ENCODE data around the gene PRKG1. TPM values are rescaled to one million over a fixed set of nuclear protein-coding genes. Genes with fewer than 3 reads are reported as not detected.

Gene PRKG1
- total and polyA plus RNA-seq, 2 of the 4 experiments (the other 2 are of a cell fraction), result 3.5 to 18.3 TPM

GRCh38 chr10:51121861-51122260, 47.6 kb downstream of the PRKG1 start:
- H3K79me1 ChIP-seq (ENCODE audit: low read depth in 1 of 2, low read length in 2 of 2), result peaks cover 7 to 39% of the 10 kb centered on the region in 2 experiments
- peaks cover 4% of the 10 kb centered on the region; the same call in 1 of the 2 replicates for H4K20me1 ChIP-seq (ENCODE audit: insufficient read depth, low read length)
- TF ChIP-seq RFX5 (IDR thresholded peaks at IDR 0.05; ENCODE audit: low read depth, low read length), result no peak
- TF ChIP-seq USF2 (IDR thresholded peaks at IDR 0.05; ENCODE audit: low read depth, low read length), result no peak
- no peak for TF ChIP-seq RAD21 (IDR thresholded peaks at IDR 0.05; ENCODE audit: low read length)
- TF ChIP-seq CTCF (conservative IDR thresholded peaks at IDR 0.05; ENCODE audit: low read depth, low read length), result no peak
- no peak for TF ChIP-seq CEBPB (IDR thresholded peaks at IDR 0.05; ENCODE audit: low read depth, low read length)
- no peak for TF ChIP-seq RCOR1 (IDR thresholded peaks at IDR 0.05; ENCODE audit: insufficient replicate concordance, low read length)
- TF ChIP-seq POLR2A (IDR thresholded peaks at IDR 0.05; ENCODE audit: low read depth, low read length), result no peak
- TF ChIP-seq BHLHE40 (IDR thresholded peaks at IDR 0.05; ENCODE audit: low read depth, low read length), result no peak
- no peak for TF ChIP-seq FOS (IDR thresholded peaks at IDR 0.05; ENCODE audit: low read depth, low read length)
- no peak for TF ChIP-seq SMC3 (IDR thresholded peaks at IDR 0.05; ENCODE audit: low read depth, low read length)
- TF ChIP-seq ELK1 (IDR thresholded peaks at IDR 0.05; ENCODE audit: borderline replicate concordance, low read depth, low read length), result no peak
- no peak for TF ChIP-seq MAFK (IDR thresholded peaks at IDR 0.05; ENCODE audit: low read depth, low read length)
- TF ChIP-seq NFE2L2 (IDR thresholded peaks at IDR 0.05; ENCODE audit: low read depth, low read length), result no peak
- no peak overlapping the region for H3K27ac ChIP-seq (ENCODE audit: insufficient read depth, low read length)
- no peak overlapping the region for H2BK15ac ChIP-seq (ENCODE audit: low read depth, low read length)
- ChIA-PET CTCF (no interaction called here), POLR2A (ENCODE audit: unreplicated experiment) (no interaction called here)
- no peak overlapping the region for H2AFZ ChIP-seq (replicated peaks; ENCODE audit: low read length, poor library complexity)
- H2BK120ac ChIP-seq (ENCODE audit: low read depth, low read length), result no peak overlapping the region
- no peak overlapping the region for H3K23ac ChIP-seq (ENCODE audit: low read depth, low read length)
- no peak overlapping the region for H3K4me2 ChIP-seq (ENCODE audit: low read depth, low read length)
- H3K4me3 ChIP-seq (ENCODE audit: insufficient read depth, low read depth, low read length), result no peak overlapping the region
- no peak for ATAC-seq (ENCODE audit: low read depth)
- no peak overlapping the region for H2AK9ac ChIP-seq (replicated peaks; ENCODE audit: low read depth, low read length, poor library complexity)
- H3K9me3 ChIP-seq (ENCODE audit: control insufficient read depth, insufficient read depth, low read length), result no peaks in the 10 kb centered on the region
- intact Hi-C loops (cut with micrococcal nuclease), result no loop called here
- no peaks in the 10 kb centered on the region for H3K36me3 ChIP-seq (ENCODE audit: control insufficient read depth, insufficient read depth, low read length)
- H3K18ac ChIP-seq (ENCODE audit: low read depth, low read length), result no peak overlapping the region
- dilution Hi-C loops (cut with HindIII; ENCODE audit: low sequenced_read_pairs, unreplicated experiment), result no loop called here
- no peak overlapping the region for H3K56ac ChIP-seq (ENCODE audit: extremely low read depth, insufficient read depth, low read length)
- BruUV-seq (replicated peaks), result no TSS peak
- in situ Hi-C loops (cut with MboI; ENCODE audit: low sequenced_read_pairs), result no loop called here
- no peak overlapping the region for H3K14ac ChIP-seq (replicated peaks; ENCODE audit: low read depth, low read length)
- H2BK20ac ChIP-seq (ENCODE audit: low read depth, low read length), result no peak overlapping the region
- no peak overlapping the region for H4K5ac ChIP-seq (ENCODE audit: low read depth, low read length)
- H3K4me1 ChIP-seq (ENCODE audit: control insufficient read depth, insufficient read depth, low read length), result peaks cover 2% of the 10 kb centered on the region; the same call in 1 of the 2 replicates
- H3K4ac ChIP-seq (ENCODE audit: low read depth, low read length), result no peak overlapping the region
- no peak for DNase-seq
- H2BK5ac ChIP-seq (ENCODE audit: low read depth, low read length, poor library complexity, severe bottlenecking), result no peak overlapping the region
- no peak overlapping the region for H4K8ac ChIP-seq (ENCODE audit: low read depth in 2 of 2, low read length in 2 of 2)
- H3K9ac ChIP-seq (ENCODE audit: low read depth, low read length), result no peak overlapping the region
- peaks cover 4% of the 10 kb centered on the region; the same call in 1 of the 2 replicates for H3K9me1 ChIP-seq (ENCODE audit: insufficient read depth, low read length)
- no peak overlapping the region for H2AK5ac ChIP-seq (ENCODE audit: low read depth, low read length)
- WGBS, 2 experiments (ENCODE audit: extremely low coverage in 2 of 2, insufficient read length in 1 of 2), result 100% methylated on average over 2 of the region's 4 CpGs; no CpG with 5 or more reads in 1 of the 2 experiments
- H3K27me3 ChIP-seq (ENCODE audit: control insufficient read depth, insufficient read depth, low read length), result no peaks in the 10 kb centered on the region
- H4K91ac ChIP-seq (ENCODE audit: insufficient read depth, low read depth, low read length), result no peak overlapping the region
